ENCODE results near the gene LAPTM5. TPM values are rescaled to one million over a fixed set of nuclear protein-coding genes. Genes with fewer than 3 reads are reported as not detected.

Gene LAPTM5
- total RNA-seq, 2 donors from 2014 or later: 14.9 to 39.1 TPM

DNA sequence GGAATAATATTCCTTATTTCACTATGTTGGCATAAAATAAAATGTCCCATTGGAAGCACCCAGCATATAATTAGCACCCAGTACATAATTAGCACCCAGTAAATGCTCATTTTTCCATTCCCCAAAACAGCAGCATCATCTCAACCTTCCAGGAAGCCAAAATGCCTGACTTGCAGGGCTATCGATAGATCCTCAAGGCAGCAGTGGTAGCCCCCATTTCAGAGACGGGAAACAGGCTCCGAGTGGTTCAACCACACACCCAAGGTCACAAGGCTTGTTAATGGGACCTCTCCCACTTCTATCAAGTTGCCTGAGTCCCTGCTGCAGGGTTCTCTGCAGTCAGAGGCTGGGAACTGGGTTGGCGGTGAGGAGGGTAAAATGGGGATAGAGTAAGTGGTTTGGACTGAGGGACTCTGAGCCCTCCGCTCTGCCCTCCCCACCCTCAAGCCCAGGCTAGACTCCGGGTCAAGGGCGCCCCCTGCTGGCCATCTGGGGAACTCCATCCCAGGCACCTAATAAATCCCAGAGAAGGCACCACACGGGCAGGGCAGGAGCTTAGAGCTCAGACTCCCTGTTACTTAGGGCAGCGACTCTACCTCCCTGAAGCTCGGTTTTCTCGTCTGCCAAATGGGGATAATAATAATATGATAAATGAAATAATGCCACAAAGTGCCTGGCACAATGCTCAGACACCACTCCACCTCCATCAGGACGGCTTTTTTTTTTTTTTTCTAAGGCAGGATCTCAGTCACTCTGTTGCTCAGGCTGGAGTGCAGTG lies 21.9 kb upstream of the LAPTM5 start:
- TF ChIP-seq, protein P1, sequence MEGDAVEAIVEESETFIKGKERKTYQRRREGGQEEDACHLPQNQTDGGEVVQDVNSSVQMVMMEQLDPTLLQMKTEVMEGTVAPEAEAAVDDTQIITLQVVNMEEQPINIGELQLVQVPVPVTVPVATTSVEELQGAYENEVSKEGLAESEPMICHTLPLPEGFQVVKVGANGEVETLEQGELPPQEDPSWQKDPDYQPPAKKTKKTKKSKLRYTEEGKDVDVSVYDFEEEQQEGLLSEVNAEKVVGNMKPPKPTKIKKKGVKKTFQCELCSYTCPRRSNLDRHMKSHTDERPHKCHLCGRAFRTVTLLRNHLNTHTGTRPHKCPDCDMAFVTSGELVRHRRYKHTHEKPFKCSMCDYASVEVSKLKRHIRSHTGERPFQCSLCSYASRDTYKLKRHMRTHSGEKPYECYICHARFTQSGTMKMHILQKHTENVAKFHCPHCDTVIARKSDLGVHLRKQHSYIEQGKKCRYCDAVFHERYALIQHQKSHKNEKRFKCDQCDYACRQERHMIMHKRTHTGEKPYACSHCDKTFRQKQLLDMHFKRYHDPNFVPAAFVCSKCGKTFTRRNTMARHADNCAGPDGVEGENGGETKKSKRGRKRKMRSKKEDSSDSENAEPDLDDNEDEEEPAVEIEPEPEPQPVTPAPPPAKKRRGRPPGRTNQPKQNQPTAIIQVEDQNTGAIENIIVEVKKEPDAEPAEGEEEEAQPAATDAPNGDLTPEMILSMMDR (IDR thresholded peaks at IDR 0.05): peak; percentile 97 to 99 (median 98)
- no peak for TF ChIP-seq POLR2A (IDR thresholded peaks at IDR 0.05)
- peak; percentile 29 for TF ChIP-seq POLR2AphosphoS5 (IDR thresholded peaks at IDR 0.05)
- no peaks in the 10 kb centered on the region for H3K36me3 ChIP-seq
- no peaks in the 10 kb centered on the region for H3K9me3 ChIP-seq
- DNase-seq (ENCODE audit: low spot score): peak; percentile 71
- no peaks in the 10 kb centered on the region for H3K4me1 ChIP-seq (replicated peaks)
- 23% methylated on average over 12 of the region's 12 CpGs for WGBS
- intact Hi-C loops (cut with DNase I): loop anchor here (1.0 kb wide), 1 partner anchor 60 kb away; no protein-coding TSS in a partner anchor
- no peaks in the 10 kb centered on the region for H3K27me3 ChIP-seq (replicated peaks; ENCODE audit: insufficient read depth)
- no peak overlapping the region for H3K4me3 ChIP-seq
- H3K27ac ChIP-seq: no peak overlapping the region

DNA sequence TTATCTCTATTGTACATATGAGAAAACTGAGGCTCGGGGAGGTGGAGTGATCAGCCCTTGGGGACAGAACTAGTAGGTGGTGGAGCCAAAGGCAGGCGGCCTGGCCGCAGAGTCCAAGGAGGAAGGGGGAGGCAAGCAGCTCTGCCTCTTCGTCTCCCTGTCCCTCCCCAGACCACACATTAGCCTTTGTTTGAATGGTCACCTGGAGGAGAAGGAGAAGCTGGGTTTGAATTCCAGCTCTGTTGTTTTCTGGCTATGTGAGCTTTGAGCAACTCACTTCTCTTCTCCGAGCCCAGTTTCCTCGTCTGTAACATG lies 21.4 kb upstream of the LAPTM5 start:
- no peaks in the 10 kb centered on the region for H3K9me3 ChIP-seq
- intact Hi-C loops (cut with DNase I): loop anchor here (1.0 kb wide), 1 partner anchor 60 kb away; no protein-coding TSS in a partner anchor
- H3K27ac ChIP-seq: no peak overlapping the region
- no peak for DNase-seq (ENCODE audit: low spot score)
- no peak overlapping the region for H3K4me3 ChIP-seq
- 81% methylated on average over 6 of the region's 6 CpGs for WGBS
- no peaks in the 10 kb centered on the region for H3K4me1 ChIP-seq (replicated peaks)
- H3K36me3 ChIP-seq: no peaks in the 10 kb centered on the region
- no peaks in the 10 kb centered on the region for H3K27me3 ChIP-seq (replicated peaks; ENCODE audit: insufficient read depth)
- TF ChIP-seq POLR2A (IDR thresholded peaks at IDR 0.05) (no peak), POLR2AphosphoS5 (IDR thresholded peaks at IDR 0.05) (no peak)
- TF ChIP-seq, protein P1 (IDR thresholded peaks at IDR 0.05): no peak

DNA sequence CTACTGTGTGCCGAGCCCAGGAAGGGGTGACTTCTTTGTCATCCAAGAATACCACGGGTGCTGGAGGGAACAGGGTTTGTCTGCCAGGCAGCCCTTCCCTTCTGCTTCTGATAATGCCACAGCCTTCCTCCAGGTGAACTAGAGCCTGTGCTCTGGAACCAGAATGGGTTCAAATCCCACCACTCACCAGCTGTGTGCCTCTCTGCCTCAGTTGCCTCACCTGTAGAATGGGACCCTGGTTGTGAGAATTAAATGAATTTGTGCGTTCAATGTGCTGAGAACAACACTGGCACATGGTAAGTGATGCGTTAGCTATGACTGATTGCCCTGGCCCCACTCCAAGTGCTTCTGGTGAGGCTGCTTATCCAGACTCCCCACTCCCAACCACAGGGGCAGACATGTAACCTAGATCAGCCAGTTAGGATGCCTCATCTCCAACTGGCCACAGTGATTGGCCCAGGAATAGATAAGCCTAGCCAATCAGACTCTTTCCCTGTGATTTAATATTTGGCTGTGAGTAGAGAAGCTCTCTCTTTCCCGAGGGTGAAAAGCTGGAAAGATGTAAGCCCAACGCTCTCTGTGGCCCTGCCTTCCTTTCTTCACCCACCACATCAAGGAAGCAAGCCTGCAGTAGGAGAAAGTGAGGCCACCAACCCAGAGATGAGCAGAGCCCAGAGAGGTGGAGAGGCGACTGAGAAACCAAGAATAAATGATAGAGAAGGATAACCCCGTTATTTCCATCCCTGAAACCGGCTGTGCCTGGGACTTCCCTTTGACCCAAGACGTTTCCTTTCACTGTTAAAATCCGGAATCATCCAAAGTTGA lies 20.8 kb upstream of the LAPTM5 start:
- intact Hi-C loops (cut with DNase I): no loop called here
- no peak for DNase-seq (ENCODE audit: low spot score)
- no peaks in the 10 kb centered on the region for H3K9me3 ChIP-seq

DNA sequence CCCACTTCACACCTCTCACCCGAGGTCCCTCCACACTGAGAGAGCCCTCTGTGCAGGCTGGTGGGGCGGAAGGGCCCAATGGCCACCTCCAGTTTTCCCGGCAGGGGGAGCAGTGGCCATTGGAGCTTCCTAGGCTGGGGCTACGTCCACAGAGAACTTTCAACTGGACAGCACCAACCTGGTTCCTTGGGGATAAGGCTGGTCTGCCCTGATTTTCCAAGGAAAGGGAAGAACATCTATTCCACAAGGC lies 20.3 kb upstream of the LAPTM5 start:
- DNase-seq (ENCODE audit: low spot score): no peak
- Histone ChIP-seq H3K27ac (no peak overlapping the region), H3K27me3 (replicated peaks; ENCODE audit: insufficient read depth) (no peaks in the 10 kb centered on the region), H3K9me3 (no peaks in the 10 kb centered on the region), H3K4me1 (replicated peaks) (no peaks in the 10 kb centered on the region), H3K36me3 (no peaks in the 10 kb centered on the region), H3K4me3 (no peak overlapping the region)
- TF ChIP-seq POLR2AphosphoS5 (IDR thresholded peaks at IDR 0.05) (no peak), POLR2A (IDR thresholded peaks at IDR 0.05) (no peak)
- TF ChIP-seq, protein P1 (IDR thresholded peaks at IDR 0.05): no peak
- intact Hi-C loops (cut with DNase I): no loop called here
- WGBS: 68% methylated on average over 4 of the region's 4 CpGs

More for the DNA sequence above, 20.8 kb upstream of the LAPTM5 start:
- no peaks in the 10 kb centered on the region for H3K36me3 ChIP-seq
- H3K27ac ChIP-seq: no peak overlapping the region
- no peak overlapping the region for H3K4me3 ChIP-seq
- TF ChIP-seq POLR2AphosphoS5 (IDR thresholded peaks at IDR 0.05) (no peak), POLR2A (IDR thresholded peaks at IDR 0.05) (no peak)
- TF ChIP-seq, protein P1 (IDR thresholded peaks at IDR 0.05): no peak
- H3K4me1 ChIP-seq (replicated peaks): no peaks in the 10 kb centered on the region
- WGBS: 72% methylated on average over 11 of the region's 11 CpGs
- no peaks in the 10 kb centered on the region for H3K27me3 ChIP-seq (replicated peaks; ENCODE audit: insufficient read depth)

Measured in prostate gland (tissue), 2 donors.